ENCODE measurements around the gene SUV39H2.

SUV39H2 gene, protein sequence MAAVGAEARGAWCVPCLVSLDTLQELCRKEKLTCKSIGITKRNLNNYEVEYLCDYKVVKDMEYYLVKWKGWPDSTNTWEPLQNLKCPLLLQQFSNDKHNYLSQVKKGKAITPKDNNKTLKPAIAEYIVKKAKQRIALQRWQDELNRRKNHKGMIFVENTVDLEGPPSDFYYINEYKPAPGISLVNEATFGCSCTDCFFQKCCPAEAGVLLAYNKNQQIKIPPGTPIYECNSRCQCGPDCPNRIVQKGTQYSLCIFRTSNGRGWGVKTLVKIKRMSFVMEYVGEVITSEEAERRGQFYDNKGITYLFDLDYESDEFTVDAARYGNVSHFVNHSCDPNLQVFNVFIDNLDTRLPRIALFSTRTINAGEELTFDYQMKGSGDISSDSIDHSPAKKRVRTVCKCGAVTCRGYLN

DNA sequence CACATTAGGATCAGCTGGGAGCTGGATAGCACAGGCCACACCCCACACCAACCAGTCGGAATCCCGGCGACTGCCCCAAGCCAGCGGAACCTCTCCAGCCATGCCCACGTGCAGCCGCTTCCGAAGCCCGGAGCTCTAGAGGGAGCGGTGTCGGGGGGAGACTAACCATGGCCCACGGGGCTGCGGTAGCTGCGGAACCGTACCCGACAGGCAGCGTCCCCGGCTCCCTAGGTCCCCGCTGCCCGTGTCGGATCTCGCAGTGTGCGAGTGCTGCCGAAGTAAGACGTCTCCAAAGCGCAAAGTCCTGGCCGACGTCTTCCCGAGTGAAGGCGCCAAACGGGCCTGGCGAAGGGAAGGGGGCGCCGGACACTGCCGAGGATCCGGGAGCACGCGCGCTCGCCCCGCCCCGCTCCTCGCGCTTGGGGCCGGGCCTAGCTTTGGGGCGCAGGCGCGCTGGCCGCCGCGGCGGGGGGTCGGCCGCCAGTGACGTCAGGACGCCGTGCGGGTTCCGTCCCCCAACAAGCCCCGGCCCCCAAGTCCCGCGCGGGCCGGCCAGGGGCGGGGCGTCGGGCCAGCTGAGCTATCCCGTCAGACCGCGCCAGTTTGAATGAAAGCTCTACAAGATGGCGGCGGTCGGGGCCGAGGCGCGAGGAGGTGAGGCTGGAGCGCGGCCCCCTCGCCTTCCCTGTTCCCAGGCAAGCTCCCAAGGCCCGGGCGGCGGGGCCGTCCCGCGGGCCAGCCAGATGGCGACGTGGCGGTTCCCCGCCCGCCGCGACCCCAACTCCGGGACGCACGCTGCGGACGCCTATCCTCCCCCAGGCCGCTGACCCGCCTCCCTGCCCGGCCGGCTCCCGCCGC, at the start of gene SUV39H2:
Gene SUV39H2 (plus strand): TSS at position 601 of the 858 bp plus-strand sequence. CDS start 23 bp downstream, at position 624.
- Mint-ChIP-seq H3K4me3 (peak within 1 kb of the TSS; percentile 96), H3K27me3 (no peaks in the 10 kb centered on the region), H3K27ac (peak within 1 kb of the TSS; percentile 94), H3K4me1 (ENCODE audit: low read depth) (peaks cover 48% of the 10 kb centered on the region), H3K9me3 (no peaks in the 10 kb centered on the region), H3K36me3 (ENCODE audit: low read depth) (peaks cover 58% of the 10 kb centered on the region)
- DNase-seq: peak; percentile 96

DNA sequence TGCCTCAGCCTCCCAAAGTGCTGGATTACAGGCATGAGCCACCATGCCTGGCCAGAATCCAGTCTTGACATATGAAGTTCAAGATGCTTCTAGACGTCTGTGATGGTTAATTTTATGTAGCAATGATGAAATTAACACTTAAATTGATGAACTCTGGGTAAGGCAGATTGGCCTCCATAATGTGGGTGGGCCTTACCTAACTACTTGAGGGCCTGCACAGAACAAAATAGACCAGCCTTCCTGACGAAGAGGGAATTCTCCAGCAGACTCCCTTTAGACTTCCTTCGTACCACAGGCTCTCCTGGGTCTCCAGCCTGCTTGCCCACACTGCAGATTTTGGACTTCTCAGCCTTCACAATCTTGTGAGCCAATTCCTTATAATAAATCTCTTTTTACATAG, 45.6 kb upstream of the SUV39H2 start:
- Mint-ChIP-seq H3K36me3 (ENCODE audit: low read depth) (peaks cover 4% of the 10 kb centered on the region), H3K27ac (no peak overlapping the region), H3K4me3 (no peak overlapping the region), H3K9me3 (no peaks in the 10 kb centered on the region), H3K4me1 (ENCODE audit: low read depth) (peaks cover 11% of the 10 kb centered on the region), H3K27me3 (no peaks in the 10 kb centered on the region)
- DNase-seq: no peak

DNA sequence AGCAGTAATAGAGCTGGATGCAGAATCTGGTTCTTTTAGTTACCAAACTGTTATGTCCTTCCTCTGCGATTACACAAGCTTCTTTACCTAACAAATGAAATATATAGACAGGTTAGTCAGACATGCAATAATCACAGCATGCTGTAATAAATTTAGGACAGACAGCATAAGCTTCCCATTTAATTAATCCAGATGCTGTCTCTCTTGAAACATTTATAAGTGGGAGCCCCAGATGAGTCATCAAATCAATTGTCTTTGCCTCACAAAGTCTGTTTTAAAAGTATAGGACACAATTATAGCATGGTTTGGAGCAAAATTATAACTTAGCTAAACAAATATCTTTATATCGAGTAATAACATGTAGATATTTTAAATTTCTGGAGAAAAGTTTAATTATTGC, 42.5 kb upstream of the SUV39H2 start:
- peaks cover 32% of the 10 kb centered on the region for H3K36me3 Mint-ChIP-seq (ENCODE audit: low read depth)

DNA sequence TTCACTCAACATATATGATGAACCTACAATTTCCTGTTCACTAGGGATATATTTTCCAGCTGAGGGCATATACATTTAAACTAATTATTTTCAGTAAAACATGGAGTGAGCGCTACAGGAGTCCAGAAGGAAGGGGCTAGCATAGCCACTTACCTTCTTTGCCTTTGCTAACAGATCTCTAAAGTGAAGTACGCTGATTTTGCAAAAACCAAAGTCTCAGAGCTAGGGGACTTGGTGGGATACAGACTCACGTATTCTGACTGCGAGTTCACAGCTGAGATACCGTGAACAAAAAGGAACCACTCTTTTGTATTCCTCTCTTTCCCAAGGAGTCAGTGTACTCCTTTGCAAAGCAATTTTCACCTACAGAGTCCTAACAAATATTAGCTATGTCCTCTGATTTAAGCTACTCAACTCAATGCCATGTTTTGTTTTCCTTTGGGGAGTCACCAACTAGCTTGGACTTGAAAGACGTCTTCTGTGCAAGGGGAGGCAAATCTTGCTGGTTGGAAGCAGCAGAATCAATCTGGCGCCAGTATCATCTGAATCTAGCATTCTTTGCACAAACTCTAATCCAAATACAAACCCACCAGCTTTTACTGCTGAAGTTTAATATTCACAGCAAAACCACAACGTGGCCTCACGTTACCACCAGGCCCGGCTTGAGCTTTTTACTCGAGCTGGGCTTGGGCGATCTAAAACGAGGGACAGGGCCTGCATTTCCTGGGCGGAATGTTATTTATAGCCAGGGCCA, 41.5 kb upstream of the SUV39H2 start:
- Mint-ChIP-seq H3K4me3 (peak overlapping the region; percentile 95), H3K27ac (peak overlapping the region; percentile 98), H3K4me1 (ENCODE audit: low read depth) (peaks cover 30% of the 10 kb centered on the region), H3K36me3 (ENCODE audit: low read depth) (peaks cover 42% of the 10 kb centered on the region), H3K27me3 (no peaks in the 10 kb centered on the region), H3K9me3 (no peaks in the 10 kb centered on the region)
- DNase-seq: no peak

More for the DNA sequence above, 42.5 kb upstream of the SUV39H2 start:
- H3K27ac Mint-ChIP-seq: no peak overlapping the region
- no peak for DNase-seq
- H3K27me3 Mint-ChIP-seq: no peaks in the 10 kb centered on the region
- H3K4me1 Mint-ChIP-seq (ENCODE audit: low read depth): peaks cover 27% of the 10 kb centered on the region
- H3K4me3 Mint-ChIP-seq: no peak overlapping the region
- H3K9me3 Mint-ChIP-seq: no peaks in the 10 kb centered on the region

DNA sequence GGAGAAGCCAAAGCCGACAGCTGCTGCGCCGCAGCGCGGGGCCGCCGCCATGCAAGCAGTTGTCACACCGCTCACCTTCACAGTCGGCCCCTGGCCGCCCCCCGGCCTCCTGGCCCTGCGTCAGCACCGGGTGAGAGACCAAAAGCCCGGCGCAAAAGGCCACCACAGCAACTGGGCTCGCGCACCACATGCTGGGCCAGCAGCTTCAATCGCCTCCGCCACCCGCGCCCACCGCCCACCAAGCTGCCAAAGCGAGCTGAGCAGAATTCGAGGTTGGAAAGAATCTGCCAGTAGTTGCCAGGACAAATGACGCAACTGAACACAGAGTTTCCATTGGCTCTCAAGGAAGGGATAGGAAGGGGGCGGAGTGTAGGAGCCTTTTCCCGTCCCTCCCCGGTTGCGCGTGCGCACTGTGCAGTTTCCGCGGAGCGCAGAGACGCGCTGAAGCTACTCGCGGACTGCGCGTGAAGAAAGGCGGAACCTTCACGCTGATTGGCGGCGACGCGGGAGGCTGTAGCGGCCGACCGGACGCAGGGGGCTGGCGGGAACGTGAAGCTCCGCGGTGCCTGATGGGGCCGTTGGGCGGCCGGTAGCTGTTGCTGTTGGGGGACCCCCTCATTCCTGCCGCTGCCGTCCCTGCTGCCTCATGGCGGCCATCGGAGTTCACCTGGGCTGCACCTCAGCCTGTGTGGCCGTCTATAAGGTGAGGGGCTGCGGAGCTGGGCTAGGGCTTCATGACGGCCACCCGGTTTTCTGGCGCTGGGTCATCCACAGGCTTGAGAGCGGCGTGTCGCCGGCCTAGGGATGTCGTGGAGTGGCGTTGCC, 40.7 kb upstream of the SUV39H2 start, which contains the start of the genes CDNF, HSPA14 and MSANTD7:
Gene CDNF (minus strand): TSS at position 281 of the 825 bp plus-strand sequence. CDS start 91 bp downstream, at position 190.
Gene HSPA14 (plus strand): TSS at position 550 of the 825 bp plus-strand sequence. CDS start 97 bp downstream, at position 647.
Gene MSANTD7 (plus strand): TSS at position 550 of the 825 bp plus-strand sequence. CDS start 3,979 bp downstream, outside the sequence.
- Mint-ChIP-seq H3K36me3 (ENCODE audit: low read depth) (peaks cover 50% of the 10 kb centered on the region), H3K4me1 (ENCODE audit: low read depth) (peaks cover 30% of the 10 kb centered on the region), H3K9me3 (no peaks in the 10 kb centered on the region), H3K27me3 (no peaks in the 10 kb centered on the region), H3K4me3 (peak within 1 kb of the TSS; percentile 95), H3K27ac (peak within 1 kb of the TSS; percentile 98)
- DNase-seq: peak; percentile 98

DNA sequence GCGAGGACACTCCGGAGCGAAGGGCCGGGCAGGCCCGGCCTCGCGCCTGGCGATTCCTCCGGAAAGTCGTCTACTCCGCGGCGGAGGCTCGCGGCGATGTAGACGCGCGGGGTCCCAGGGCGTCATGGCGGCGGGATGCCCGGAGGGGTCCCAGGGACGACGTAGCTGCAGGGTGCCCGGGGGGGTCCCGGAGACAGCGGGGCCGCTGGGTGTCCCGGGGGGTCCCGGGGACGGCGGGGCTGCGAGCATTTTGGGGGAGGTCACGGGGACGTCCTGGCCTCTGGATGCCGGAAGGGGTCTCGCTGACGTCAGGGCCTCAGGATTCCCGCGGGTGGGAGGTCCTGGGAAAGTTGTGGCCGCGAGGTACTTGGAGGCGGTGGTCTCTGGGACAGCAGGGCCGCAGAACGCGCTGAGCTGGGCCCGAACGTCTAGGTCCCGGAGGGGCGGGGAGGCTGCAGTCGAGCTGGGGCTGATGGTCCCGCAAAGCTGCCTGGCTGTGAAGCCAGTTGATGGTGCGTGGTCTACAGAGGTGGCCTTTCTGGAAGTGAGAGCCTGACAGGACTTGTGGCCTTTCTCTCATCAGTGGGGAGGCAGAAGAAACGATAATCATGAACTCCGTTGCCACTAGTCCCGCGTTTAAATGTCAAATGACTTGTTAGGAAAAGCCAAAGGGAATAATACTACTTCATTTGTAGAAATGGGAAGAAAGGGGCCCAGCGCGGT, 39.9 kb upstream of the SUV39H2 start:
- no peaks in the 10 kb centered on the region for H3K27me3 Mint-ChIP-seq
- peak overlapping the region; percentile 98 for H3K27ac Mint-ChIP-seq
- H3K4me3 Mint-ChIP-seq: peak overlapping the region; percentile 95
- H3K4me1 Mint-ChIP-seq (ENCODE audit: low read depth): peaks cover 30% of the 10 kb centered on the region
- H3K9me3 Mint-ChIP-seq: no peaks in the 10 kb centered on the region
- H3K36me3 Mint-ChIP-seq (ENCODE audit: low read depth): peaks cover 58% of the 10 kb centered on the region
- DNase-seq: no peak

DNA sequence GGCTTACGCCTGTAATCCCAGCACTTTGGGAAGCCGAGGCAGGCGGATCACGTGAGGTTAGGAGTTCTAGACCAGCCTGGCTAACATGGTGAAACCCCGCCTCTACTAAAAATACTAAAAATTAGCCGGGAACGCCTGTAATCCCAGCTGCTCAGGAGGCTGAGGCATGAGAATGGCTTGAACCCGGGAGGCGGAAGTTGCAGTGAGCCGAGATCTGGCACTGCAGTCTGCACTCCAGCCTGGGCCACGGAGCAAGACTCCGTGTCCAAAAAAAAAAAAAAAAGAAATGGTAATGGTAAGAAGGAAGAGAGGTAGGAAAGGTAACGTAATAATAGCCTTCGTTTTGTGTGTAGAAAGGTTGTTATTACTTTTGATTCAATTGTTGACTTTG, 39.4 kb upstream of the SUV39H2 start:
- no peak for DNase-seq
- Mint-ChIP-seq H3K4me1 (ENCODE audit: low read depth) (peaks cover 30% of the 10 kb centered on the region), H3K9me3 (no peaks in the 10 kb centered on the region), H3K36me3 (ENCODE audit: low read depth) (peaks cover 63% of the 10 kb centered on the region), H3K4me3 (peak overlapping the region; percentile 95), H3K27me3 (no peaks in the 10 kb centered on the region), H3K27ac (peak overlapping the region; percentile 98)

DNA sequence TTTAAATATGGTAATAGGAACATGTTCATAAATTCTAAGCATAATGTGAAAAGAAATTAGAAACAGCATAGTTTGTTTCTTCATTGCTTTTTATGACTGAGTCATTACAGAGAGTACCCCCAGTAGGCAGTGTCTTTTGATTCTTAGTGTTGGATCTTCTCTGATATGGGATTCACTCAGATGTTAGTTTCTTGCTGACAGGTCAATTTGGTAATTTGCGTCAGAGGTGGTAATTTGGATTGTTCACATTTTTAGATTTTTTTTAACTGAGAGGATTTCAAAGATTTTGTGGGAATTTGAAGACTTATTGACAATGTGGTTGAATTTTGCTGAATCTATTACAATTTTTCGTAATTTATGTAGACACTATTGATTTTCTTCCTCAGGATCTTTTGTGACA, 38.5 kb upstream of the SUV39H2 start:
- H3K36me3 Mint-ChIP-seq (ENCODE audit: low read depth): peaks cover 71% of the 10 kb centered on the region

DNA sequence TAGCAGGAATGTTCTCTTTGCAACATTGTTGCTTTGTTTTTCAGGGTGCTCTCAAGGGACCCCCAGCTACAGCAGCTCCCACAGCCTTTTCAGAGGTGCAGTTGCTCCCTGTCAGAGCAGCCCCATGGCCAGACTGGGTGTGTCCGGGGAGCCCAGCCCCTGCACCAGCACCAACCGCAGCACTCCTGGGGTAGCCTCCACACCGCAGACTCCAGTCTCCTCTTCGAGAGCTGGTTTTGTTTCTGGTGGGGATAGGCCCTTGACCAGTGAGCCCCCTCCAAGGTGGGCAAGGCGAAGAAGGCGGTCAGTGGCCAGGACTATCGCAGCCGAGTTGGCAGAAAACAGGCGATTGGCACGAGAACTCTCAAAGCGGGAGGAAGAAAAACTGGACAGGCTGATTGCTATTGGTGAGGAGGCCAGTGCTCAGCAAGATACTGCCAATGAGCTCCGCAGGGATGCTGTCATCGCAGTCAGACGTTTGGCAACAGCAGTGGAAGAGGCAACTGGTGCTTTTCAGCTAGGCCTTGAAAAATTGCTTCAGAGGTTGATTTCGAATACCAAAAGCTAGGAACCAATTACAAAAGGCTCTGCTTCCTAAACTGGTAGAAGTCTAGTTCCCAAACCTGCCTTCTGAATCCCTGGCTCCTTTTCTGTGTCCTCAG, 35.2 kb upstream of the SUV39H2 start:
- no peak overlapping the region for H3K27ac Mint-ChIP-seq
- H3K27me3 Mint-ChIP-seq: no peaks in the 10 kb centered on the region
- DNase-seq: no peak
- H3K4me3 Mint-ChIP-seq: no peak overlapping the region
- H3K4me1 Mint-ChIP-seq (ENCODE audit: low read depth): peaks cover 22% of the 10 kb centered on the region
- H3K9me3 Mint-ChIP-seq: no peaks in the 10 kb centered on the region
- H3K36me3 Mint-ChIP-seq (ENCODE audit: low read depth): peaks cover 91% of the 10 kb centered on the region

More for the DNA sequence above, 38.5 kb upstream of the SUV39H2 start:
- H3K9me3 Mint-ChIP-seq: no peaks in the 10 kb centered on the region
- DNase-seq: no peak
- peak overlapping the region; percentile 95 for H3K4me3 Mint-ChIP-seq
- peaks cover 30% of the 10 kb centered on the region for H3K4me1 Mint-ChIP-seq (ENCODE audit: low read depth)
- H3K27ac Mint-ChIP-seq: peak overlapping the region; percentile 7
- H3K27me3 Mint-ChIP-seq: no peaks in the 10 kb centered on the region

DNA sequence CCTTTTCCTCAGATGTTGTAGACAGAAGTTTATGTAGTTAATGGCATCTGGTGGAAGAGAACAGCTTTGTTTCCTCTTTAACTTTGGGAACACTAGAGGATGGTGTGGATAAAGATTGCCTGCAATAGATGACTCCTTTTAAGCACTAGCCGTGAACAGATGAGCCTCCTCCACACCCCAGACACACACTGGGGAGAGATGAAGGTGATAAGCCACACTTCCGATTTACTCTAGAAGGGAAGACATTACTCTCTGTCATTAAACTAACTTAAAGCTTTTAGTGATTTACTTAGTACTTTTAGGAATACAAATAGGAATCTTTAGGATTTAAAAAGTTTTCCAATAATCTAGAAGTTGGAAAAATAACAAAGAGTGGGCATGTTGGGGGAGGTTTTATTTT, 33.7 kb upstream of the SUV39H2 start:
- H3K27ac Mint-ChIP-seq: no peak overlapping the region
- no peak overlapping the region for H3K4me3 Mint-ChIP-seq
- peaks cover 90% of the 10 kb centered on the region for H3K36me3 Mint-ChIP-seq (ENCODE audit: low read depth)
- peaks cover 13% of the 10 kb centered on the region for H3K4me1 Mint-ChIP-seq (ENCODE audit: low read depth)
- no peaks in the 10 kb centered on the region for H3K27me3 Mint-ChIP-seq
- no peaks in the 10 kb centered on the region for H3K9me3 Mint-ChIP-seq
- DNase-seq: no peak

DNA sequence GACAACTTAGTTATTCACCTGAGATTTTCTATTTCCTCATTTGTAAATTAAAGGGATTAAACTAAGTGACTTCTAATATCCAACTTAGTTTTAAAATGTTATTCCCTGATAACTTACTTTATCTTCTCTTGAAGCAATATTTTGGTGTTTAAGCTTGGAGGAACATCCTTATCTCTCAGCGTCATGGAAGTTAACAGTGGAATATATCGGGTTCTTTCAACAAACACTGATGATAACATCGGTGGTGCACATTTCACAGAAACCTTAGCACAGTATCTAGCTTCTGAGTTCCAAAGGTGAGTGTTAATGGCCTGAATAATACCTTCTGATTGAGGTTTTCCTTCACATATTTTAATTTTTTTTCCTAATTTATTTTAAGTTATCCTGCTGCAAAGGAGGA, 26.4 kb upstream of the SUV39H2 start:
- Mint-ChIP-seq H3K36me3 (ENCODE audit: low read depth) (peaks cover 88% of the 10 kb centered on the region), H3K9me3 (no peaks in the 10 kb centered on the region), H3K4me3 (no peak overlapping the region), H3K27me3 (no peaks in the 10 kb centered on the region), H3K4me1 (ENCODE audit: low read depth) (no peaks in the 10 kb centered on the region), H3K27ac (no peak overlapping the region)
- no peak for DNase-seq

DNA sequence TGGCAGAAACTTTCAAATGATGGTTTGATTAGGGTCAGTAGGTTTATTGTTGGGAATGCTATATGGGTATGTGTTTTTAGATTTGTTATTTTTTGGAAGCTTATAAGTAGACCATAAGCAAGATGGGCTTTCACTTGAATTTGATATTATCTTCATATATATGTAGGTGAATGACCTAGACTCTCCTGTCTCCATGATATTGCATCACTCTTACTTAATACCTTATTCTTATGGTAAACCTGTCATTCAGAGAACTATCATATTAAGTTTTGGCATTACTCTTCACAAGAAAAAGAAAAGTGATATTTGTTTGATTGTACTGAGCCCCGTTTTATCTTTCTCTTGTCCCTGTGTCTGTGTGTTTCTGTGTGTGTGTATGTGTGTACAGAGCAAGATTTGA, 23.2 kb upstream of the SUV39H2 start:
- peaks cover 94% of the 10 kb centered on the region for H3K36me3 Mint-ChIP-seq (ENCODE audit: low read depth)
- H3K27ac Mint-ChIP-seq: no peak overlapping the region
- H3K4me1 Mint-ChIP-seq (ENCODE audit: low read depth): no peaks in the 10 kb centered on the region
- H3K4me3 Mint-ChIP-seq: no peak overlapping the region
- no peaks in the 10 kb centered on the region for H3K9me3 Mint-ChIP-seq
- H3K27me3 Mint-ChIP-seq: no peaks in the 10 kb centered on the region
- DNase-seq: no peak

Measured in activated T-cell treated with anti-CD3 and anti-CD28 coated beads, Interleukin-2, amount 50 U/mL, for 24 hours (primary cell).